ENCODE data around the gene SNX20.

SNX20 gene

DNA sequence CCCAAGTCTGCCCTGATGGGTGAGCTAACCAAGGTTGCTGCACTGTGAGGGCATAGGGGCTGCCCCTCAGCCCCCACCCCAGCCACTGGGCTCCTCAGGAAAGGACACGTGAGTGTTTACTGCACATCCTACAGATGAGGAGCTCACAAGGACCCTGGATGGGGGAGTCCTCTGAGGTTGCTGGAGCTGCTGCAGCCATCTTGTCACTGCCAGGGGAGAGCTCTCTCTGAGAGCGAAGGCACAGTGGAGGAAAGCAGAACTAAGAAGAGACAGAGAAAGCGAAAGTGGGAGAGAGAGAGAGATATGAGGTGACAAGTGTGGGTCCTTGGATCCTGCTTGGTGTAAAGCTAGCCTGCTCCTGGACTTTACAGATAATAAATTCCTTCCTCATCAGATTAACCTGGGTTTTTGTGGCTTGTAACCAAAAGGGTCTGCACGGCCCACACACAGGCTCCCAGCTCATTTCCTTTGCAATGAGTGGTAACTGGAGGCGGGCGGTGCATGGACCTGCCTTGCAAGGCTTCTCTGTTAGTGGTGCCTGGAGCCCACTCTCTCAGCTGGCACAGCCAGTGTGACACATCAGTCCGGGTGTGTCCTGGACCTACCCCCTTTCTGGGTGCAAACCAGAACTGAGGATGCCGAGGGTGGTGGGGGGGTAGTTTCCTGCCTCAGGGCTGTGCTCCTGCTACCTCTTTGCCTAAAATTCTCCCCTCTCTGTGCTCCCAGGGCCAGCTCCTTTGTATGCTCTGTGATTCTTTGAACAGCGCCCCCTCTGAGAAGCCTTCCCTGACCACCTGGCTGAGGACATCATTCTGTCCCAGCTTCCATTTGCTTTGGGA, 14.2 kb downstream of the SNX20 start:
- TF ChIP-seq REST (IDR thresholded peaks at IDR 0.05; ENCODE audit: insufficient read depth in 1 of 2, low read depth in 2 of 2, low read length in 2 of 2) (no peak), POLR2AphosphoS5 (IDR thresholded peaks at IDR 0.05; ENCODE audit: low read depth, low read length) (no peak), TAF1 (IDR thresholded peaks at IDR 0.05; ENCODE audit: borderline replicate concordance, insufficient read depth, low read length) (no peak), FOXP2 (optimal IDR thresholded peaks at IDR 0.05; ENCODE audit: borderline replicate concordance, extremely low read depth, extremely low read length, insufficient read depth) (no peak), SIN3A (IDR thresholded peaks at IDR 0.05; ENCODE audit: borderline replicate concordance, insufficient read depth, low read length) (no peak)

DNA sequence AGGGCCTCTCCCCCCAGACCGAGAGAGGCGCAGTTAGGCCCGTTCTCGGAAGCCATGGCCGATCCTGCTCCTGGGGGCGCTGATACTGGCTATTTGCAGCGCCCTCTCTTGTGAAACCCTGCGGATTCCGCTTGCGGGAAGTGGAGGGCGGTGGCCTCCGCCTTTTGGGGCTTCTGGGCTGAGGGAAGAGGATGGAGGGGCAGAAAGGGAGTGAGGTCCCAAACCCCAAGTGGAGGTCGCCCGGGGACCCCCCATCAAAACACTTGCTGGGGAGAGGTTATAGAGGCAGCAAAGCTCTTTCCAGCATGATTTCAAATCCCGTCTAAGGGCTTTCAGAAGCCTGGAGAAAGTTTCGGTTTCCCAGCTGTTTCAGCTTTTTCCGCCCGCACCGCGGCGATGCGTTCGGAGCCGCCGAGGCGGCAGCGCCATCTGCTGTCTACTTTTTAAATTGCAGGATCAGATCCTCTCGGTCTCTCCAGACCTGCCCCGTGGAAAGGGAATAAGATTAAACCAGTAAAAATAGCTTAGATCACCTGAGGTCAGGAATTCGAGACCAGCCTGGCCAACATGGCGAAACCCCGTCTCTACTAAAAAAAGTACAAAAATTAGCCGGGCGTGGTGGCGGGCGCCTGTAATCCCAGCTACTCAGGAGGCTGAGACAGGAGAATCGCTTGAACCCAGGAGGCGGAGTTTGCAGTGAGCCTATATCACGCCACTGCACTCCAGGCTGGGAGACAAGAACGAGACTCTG, 15.8 kb downstream of the SNX20 start:
- TF ChIP-seq POLR2AphosphoS5 (IDR thresholded peaks at IDR 0.05; ENCODE audit: low read depth, low read length) (no peak), TAF1 (IDR thresholded peaks at IDR 0.05; ENCODE audit: borderline replicate concordance, insufficient read depth, low read length) (no peak)

DNA sequence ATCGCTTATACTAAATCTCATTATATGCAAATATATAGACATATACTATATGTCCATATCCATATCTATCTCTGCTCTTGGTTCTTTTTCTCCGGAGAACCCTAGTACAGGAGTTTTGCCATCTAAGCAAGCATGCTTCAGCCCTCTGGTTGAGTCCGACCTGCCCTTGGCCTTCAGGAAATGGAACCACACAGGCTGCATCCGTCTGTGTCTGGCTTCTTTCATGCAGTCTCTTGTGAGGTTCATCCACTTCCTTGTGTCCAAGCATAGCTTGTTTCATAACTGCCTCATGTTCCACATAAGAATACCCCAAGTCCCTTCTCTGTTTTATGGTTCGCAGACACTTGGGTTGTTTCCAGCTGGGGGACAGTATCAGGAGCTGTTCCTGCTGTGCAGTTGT, 16.8 kb downstream of the SNX20 start:
- TF ChIP-seq POLR2AphosphoS5 (IDR thresholded peaks at IDR 0.05; ENCODE audit: low read depth, low read length) (no peak), TAF1 (IDR thresholded peaks at IDR 0.05; ENCODE audit: borderline replicate concordance, insufficient read depth, low read length) (no peak), FOXP2 (optimal IDR thresholded peaks at IDR 0.05; ENCODE audit: borderline replicate concordance, extremely low read depth, extremely low read length, insufficient read depth) (no peak)

DNA sequence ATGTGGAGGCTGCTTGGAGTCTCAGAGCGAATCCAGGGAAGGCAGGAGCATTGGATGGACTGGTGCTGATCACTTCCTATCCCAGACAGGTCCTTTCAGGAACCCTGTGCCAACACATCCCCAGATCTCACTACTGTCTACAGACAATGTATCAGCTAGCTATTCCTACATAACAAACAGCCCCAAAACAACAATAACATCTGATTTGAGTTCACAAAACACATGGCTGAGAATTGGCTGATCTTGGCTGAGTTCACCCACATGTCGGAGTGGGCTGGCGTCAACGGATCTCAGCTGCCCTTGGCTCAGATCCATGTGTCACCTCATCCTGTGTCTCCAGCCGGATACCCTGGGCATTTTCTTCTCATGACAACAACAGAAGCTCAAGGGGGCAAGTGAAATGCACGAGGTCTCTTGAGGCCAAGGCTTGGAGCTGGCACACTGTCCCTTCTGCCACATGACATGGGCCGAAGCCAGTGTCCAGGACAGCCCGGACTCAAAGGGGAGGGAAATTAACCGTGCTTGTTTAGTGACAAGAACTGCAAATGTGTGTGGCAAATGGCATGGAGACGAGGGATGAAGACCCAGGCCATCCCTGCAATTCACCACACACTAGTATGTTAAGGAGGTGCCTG, 18.7 kb downstream of the SNX20 start:
- TF ChIP-seq FOXP2 (optimal IDR thresholded peaks at IDR 0.05; ENCODE audit: borderline replicate concordance, extremely low read depth, extremely low read length, insufficient read depth): no peak
- TF ChIP-seq REST (IDR thresholded peaks at IDR 0.05; ENCODE audit: insufficient read depth in 1 of 2, low read depth in 2 of 2, low read length in 2 of 2): no peak
- no peak for TF ChIP-seq SIN3A (IDR thresholded peaks at IDR 0.05; ENCODE audit: borderline replicate concordance, insufficient read depth, low read length)
- TF ChIP-seq POLR2AphosphoS5 (IDR thresholded peaks at IDR 0.05; ENCODE audit: low read depth, low read length): no peak
- TF ChIP-seq TAF1 (IDR thresholded peaks at IDR 0.05; ENCODE audit: borderline replicate concordance, insufficient read depth, low read length): no peak

- TF ChIP-seq FOXP2 (optimal IDR thresholded peaks at IDR 0.05; ENCODE audit: borderline replicate concordance, extremely low read depth, extremely low read length, insufficient read depth) (no peak), REST (IDR thresholded peaks at IDR 0.05; ENCODE audit: insufficient read depth in 1 of 2, low read depth in 2 of 2, low read length in 2 of 2) (no peak), TAF1 (IDR thresholded peaks at IDR 0.05; ENCODE audit: borderline replicate concordance, insufficient read depth, low read length) (no peak), SIN3A (IDR thresholded peaks at IDR 0.05; ENCODE audit: borderline replicate concordance, insufficient read depth, low read length) (no peak), POLR2AphosphoS5 (IDR thresholded peaks at IDR 0.05; ENCODE audit: low read depth, low read length) (no peak)
Measured at GRCh38 chr16:50659806-50660205, 21.3 kb downstream of the SNX20 start.

Data from PFSK-1 (cell line).